IMR-90 (cell line): ENCODE data around the gene HMGA1. TPM values are rescaled to one million over a fixed set of nuclear protein-coding genes. Genes with fewer than 3 reads are reported as not detected.

Experiments
- ATAC-seq: fragments of 200-7000 bp; cut with Tn5 transposase; 2 replicates; pipeline ENCODE4 v1.9.1; 2020; ENCODE audit warnings: low read depth, mild to moderate bottlenecking, moderate library complexity
- BruUV-seq: library from RNA; stranded (reverse); fragments of 400-500 nt; replicated peaks from 2 replicates; lab custom pipeline; 2021; lab: Mats Ljungman, UMichigan
- CTCF ChIA-PET: fragments of 300-600 bp; formaldehyde crosslinking; extraction: SDS; loops from one replicate; lab custom pipeline; 2021; ENCODE audit warnings: antibody characterized with exemption; lab: Yijun Ruan, JAX
- POLR2A ChIA-PET: fragments of 300-600 bp; sonication (Branson Sonifier 250); formaldehyde crosslinking; loops from one replicate; lab custom pipeline; 2022; ENCODE audit warnings: antibody characterized with exemption; ENCODE audit not compliant: unreplicated experiment; lab: Charles Lee
- DNase-seq: peaks from one replicate; pipeline ENCODE4 v3.0.0; 2013
- H2AFZ ChIP-seq: replicated peaks from 2 replicates; pipeline ENCODE3; 2013; ENCODE audit warnings: low read length, mild to moderate bottlenecking; ENCODE audit not compliant: poor library complexity
- H2AK5ac ChIP-seq: 2 replicates; pipeline ENCODE4 v1.6.1; 2013; ENCODE audit warnings: low read depth, low read length, inconsistent platforms
- H2AK9ac ChIP-seq: replicated peaks from 2 replicates; pipeline ENCODE3; 2013; ENCODE audit warnings: mild to moderate bottlenecking, low read depth, low read length, moderate library complexity; ENCODE audit not compliant: poor library complexity
- H2BK120ac ChIP-seq: 2 replicates; pipeline ENCODE4 v1.6.1; 2013; ENCODE audit warnings: low read depth, low read length, inconsistent platforms
- H2BK15ac ChIP-seq: 3 replicates; pipeline ENCODE4 v1.6.1; 2013; ENCODE audit warnings: low read depth, low read length, inconsistent platforms
- H2BK20ac ChIP-seq: 2 replicates; pipeline ENCODE4 v1.6.1; 2013; ENCODE audit warnings: low read depth, mild to moderate bottlenecking, inconsistent platforms, low read length, moderate library complexity
- H2BK5ac ChIP-seq: 2 replicates; pipeline ENCODE4 v1.6.1; 2013; ENCODE audit warnings: mild to moderate bottlenecking, low read depth, low read length, inconsistent platforms; ENCODE audit not compliant: poor library complexity, severe bottlenecking
- H3K14ac ChIP-seq: replicated peaks from 2 replicates; pipeline ENCODE4 v1.6.1; 2013; ENCODE audit warnings: low read depth, low read length, inconsistent platforms
- H3K18ac ChIP-seq: 2 replicates; pipeline ENCODE4 v1.6.1; 2013; ENCODE audit warnings: low read depth, low read length, control low read depth
- H3K23ac ChIP-seq: 2 replicates; pipeline ENCODE4 v1.6.1; 2013; ENCODE audit warnings: low read depth, low read length, inconsistent platforms
- H3K27ac ChIP-seq: 2 replicates; pipeline ENCODE4 v1.5.1; 2013; ENCODE audit warnings: mild to moderate bottlenecking, control low read depth, low read length; ENCODE audit not compliant: insufficient read depth
- H3K27me3 ChIP-seq: 2 replicates; pipeline ENCODE4 v1.6.1; 2013; ENCODE audit warnings: low read length; ENCODE audit not compliant: control insufficient read depth, insufficient read depth
- H3K36me3 ChIP-seq: 2 replicates; pipeline ENCODE4 v1.6.1; 2013; ENCODE audit warnings: low read length, mixed read lengths; ENCODE audit not compliant: control insufficient read depth, insufficient read depth
- H3K4ac ChIP-seq: 2 replicates; pipeline ENCODE4 v1.6.1; 2013; ENCODE audit warnings: low read depth, low read length, inconsistent platforms
- H3K4me1 ChIP-seq: 2 replicates; pipeline ENCODE4 v1.6.1; 2013; ENCODE audit warnings: low read length, mixed read lengths; ENCODE audit not compliant: control insufficient read depth, insufficient read depth
- H3K4me2 ChIP-seq: 2 replicates; pipeline ENCODE4 v1.6.1; 2013; ENCODE audit warnings: low read depth, mild to moderate bottlenecking, control low read depth, low read length, moderate library complexity
- H3K4me3 ChIP-seq: 2 replicates; pipeline ENCODE4 v1.5.1; 2013; ENCODE audit warnings: low read depth, mild to moderate bottlenecking, control low read depth, low read length, moderate library complexity; ENCODE audit not compliant: insufficient read depth
- H3K56ac ChIP-seq: 2 replicates; pipeline ENCODE4 v1.6.1; 2013; ENCODE audit warnings: low read length, inconsistent platforms; ENCODE audit not compliant: insufficient read depth; ENCODE audit errors: extremely low read depth
- H3K79me1 ChIP-seq, 2 experiments: 2 replicates each; pipeline ENCODE4 v1.6.1; 2013; ENCODE audit warnings: low read length in 2 of 2, inconsistent platforms in 1 of 2, low read depth in 1 of 2
- H3K9ac ChIP-seq: 2 replicates; pipeline ENCODE4 v1.6.1; 2013; ENCODE audit warnings: low read depth, low read length, control low read depth
- H3K9me1 ChIP-seq: 2 replicates; pipeline ENCODE4 v1.6.1; 2013; ENCODE audit warnings: low read length, inconsistent platforms; ENCODE audit not compliant: insufficient read depth
- H3K9me3 ChIP-seq: 2 replicates; pipeline ENCODE4 v1.6.1; 2013; ENCODE audit warnings: low read length; ENCODE audit not compliant: control insufficient read depth, insufficient read depth
- H4K20me1 ChIP-seq: 2 replicates; pipeline ENCODE4 v1.6.1; 2013; ENCODE audit warnings: low read length, inconsistent platforms; ENCODE audit not compliant: insufficient read depth
- H4K5ac ChIP-seq: 2 replicates; pipeline ENCODE4 v1.6.1; 2013; ENCODE audit warnings: mild to moderate bottlenecking, low read depth, low read length, control low read depth
- H4K8ac ChIP-seq, 2 experiments: 2 replicates each; pipeline ENCODE4 v1.6.1; 2013; ENCODE audit warnings: low read depth in 2 of 2, low read length in 2 of 2, control low read depth in 1 of 2, inconsistent platforms in 1 of 2
- H4K91ac ChIP-seq: 2 replicates; pipeline ENCODE4 v1.6.1; 2013; ENCODE audit warnings: low read depth, low read length, inconsistent platforms; ENCODE audit not compliant: insufficient read depth
- BHLHE40 ChIP-seq: fragments of 150-350 bp; IDR thresholded peaks from 2 replicates; pipeline ENCODE4 v1.6.1; 2016; ENCODE audit warnings: mild to moderate bottlenecking, low read depth, low read length
- CEBPB ChIP-seq: IDR thresholded peaks from 2 replicates; pipeline ENCODE4 v1.6.1; 2012; ENCODE audit warnings: low read depth, low read length, improper control_type of control experiment
- CHD1 ChIP-seq: IDR thresholded peaks from 2 replicates; pipeline ENCODE4 v1.6.1; 2012; ENCODE audit warnings: low read depth, low read length, improper control_type of control experiment
- FOS ChIP-seq: fragments of 150-350 bp; IDR thresholded peaks from 2 replicates; pipeline ENCODE4 v1.6.1; 2016; ENCODE audit warnings: low read depth, low read length
- MAZ ChIP-seq: IDR thresholded peaks from 2 replicates; pipeline ENCODE4 v1.6.1; 2012; ENCODE audit warnings: low read depth, mild to moderate bottlenecking, low read length, improper control_type of control experiment, moderate library complexity, borderline replicate concordance
- MXI1 ChIP-seq: IDR thresholded peaks from 2 replicates; pipeline ENCODE4 v1.6.1; 2012; ENCODE audit warnings: low read depth, mild to moderate bottlenecking, low read length, moderate library complexity, borderline replicate concordance
- NFE2L2 ChIP-seq: fragments of 150-350 bp; IDR thresholded peaks from 2 replicates; pipeline ENCODE4 v1.6.1; 2016; ENCODE audit warnings: low read depth, mild to moderate bottlenecking, low read length
- RFX5 ChIP-seq: IDR thresholded peaks from 2 replicates; pipeline ENCODE4 v1.8.0; 2012; ENCODE audit warnings: low read depth, mild to moderate bottlenecking, low read length, moderate library complexity
- SMC3 ChIP-seq: fragments of 150-350 bp; IDR thresholded peaks from 2 replicates; pipeline ENCODE4 v1.6.1; 2016; ENCODE audit warnings: low read depth, mild to moderate bottlenecking, antibody characterized with exemption, low read length, moderate library complexity
- WGBS, 2 experiments: methylation state at CpG; one replicate each; pipeline versions ENCODE4 v1.1.5 to v1.1.7; 2013; ENCODE audit warnings: missing lambda C conversion rate in 2 of 2; ENCODE audit not compliant: insufficient read length in 1 of 2; ENCODE audit errors: extremely low coverage in 2 of 2; 5-methylcytosine and 5-hydroxymethylcytosine counted together
- dilution Hi-C: fragments of 300-500 bp; cut with HindIII; formaldehyde crosslinking; loops from one replicate; pipeline ENCODE4 v1.14.3; 2018; ENCODE audit warnings: low sequenced_read_pairs; ENCODE audit not compliant: unreplicated experiment
- in situ Hi-C: fragments of 300-500 bp; cut with MboI; formaldehyde crosslinking; loops from 3 replicates; pipeline ENCODE4 v1.14.3; 2019; ENCODE audit warnings: low sequenced_read_pairs, inconsistent platforms, mixed read lengths
- intact Hi-C: fragments of 100-400 bp; cut with micrococcal nuclease; formaldehyde crosslinking; loops from 2 replicates; pipeline ENCODE4 v1.10.0; 2022
- polyA plus RNA-seq, 3 experiments: library from polyadenylated mRNA; depleted of rRNA; stranded (reverse); fragments of >200 nt; gene quantifications; 2 replicates each; pipeline ENCODE4 v1.2.3, GENCODE V29; 2012; ENCODE audit warnings: low replicate concordance in 1 of 3
- total RNA-seq: library from RNA; depleted of rRNA; stranded (reverse); fragments of >200 nt; gene quantifications from 2 replicates; pipeline ENCODE4 v1.2.3, GENCODE V29; 2012

HMGA1 gene
- total and polyA plus RNA-seq, 2 of the 4 experiments (the other 2 are of a cell fraction): 101 to 589 TPM

DNA sequence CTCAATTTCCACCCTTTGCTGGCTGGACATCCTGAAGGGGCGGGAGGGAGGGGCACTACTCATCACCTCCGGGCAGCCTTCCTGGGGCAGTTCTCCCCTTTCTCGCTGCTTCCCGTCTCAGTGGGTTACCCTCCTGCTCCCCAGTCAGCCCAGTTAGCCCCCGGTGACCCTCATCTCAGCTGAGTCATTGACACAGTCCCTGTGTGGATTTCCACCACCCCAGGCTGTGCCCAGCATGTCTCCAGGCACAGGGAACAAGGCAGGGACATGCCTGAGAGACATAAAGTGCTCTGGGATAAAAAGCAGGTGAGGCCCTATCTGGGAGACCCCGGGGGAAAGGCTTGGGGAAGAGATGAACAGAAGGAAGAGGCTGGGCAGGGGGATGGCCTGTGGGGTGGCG is 29.9 kb upstream of the HMGA1 start:
- Histone ChIP-seq H3K23ac (no peak overlapping the region), H2AK9ac (no peak overlapping the region), H4K91ac (no peak overlapping the region), H3K18ac (no peak overlapping the region), H3K9me3 (no peaks in the 10 kb centered on the region), H2AK5ac (no peak overlapping the region), H4K5ac (no peak overlapping the region), H3K36me3 (no peaks in the 10 kb centered on the region), H3K56ac (no peak overlapping the region), H3K4ac (no peak overlapping the region), H3K14ac (no peak overlapping the region), H2AFZ (peak overlapping the region; percentile 69), H4K20me1 (no peaks in the 10 kb centered on the region), H2BK20ac (0 out of 2 replicates have a peak overlapping the region, but pooled peaks have one; percentile 10), H4K8ac (no peak overlapping the region), H3K9ac (no peak overlapping the region), H3K4me2 (no peak overlapping the region), H3K27ac (no peak overlapping the region), H3K27me3 (no peaks in the 10 kb centered on the region), H3K4me1 (peaks cover 2% of the 10 kb centered on the region; the same call in 1 of the 2 replicates), H3K79me1 (no peaks in the 10 kb centered on the region), H2BK15ac (no peak overlapping the region), H3K9me1 (0 out of 2 replicates have a peak, but pooled peaks cover 3% of the 10 kb centered on the region), H3K4me3 (no peak overlapping the region), H2BK120ac (no peak overlapping the region), H2BK5ac (no peak overlapping the region)
- ChIA-PET CTCF (no interaction called here), POLR2A (no interaction called here)
- TF ChIP-seq MAZ (no peak), CEBPB (no peak), SMC3 (no peak), MXI1 (no peak), FOS (no peak), BHLHE40 (no peak), NFE2L2 (no peak), RFX5 (no peak), CHD1 (no peak)
- ATAC-seq (no peak), DNase-seq (no peak)
- WGBS, 2 experiments: 29% methylated on average over 1 of the region's 7 CpGs; no CpG with 5 or more reads in 1 of the 2 experiments
- BruUV-seq: no TSS peak
- intact Hi-C loops: no loop called here
- dilution Hi-C loops: no loop called here
- in situ Hi-C loops: no loop called here
